HG03175 (cell line): ENCODE measurements around the gene SCAF4.
"Not testable (repeated sequence)": the region's sequence is repeated elsewhere in the genome, so short reads cannot be mapped to it uniquely, and the experiment has no call there.

Experiments used
- ATAC-seq: cut with Tn5 transposase; IDR thresholded peaks from one replicate; pipeline ENCODE4 v1.9.1; 2021; ENCODE audit warnings: mild to moderate bottlenecking, moderate library complexity; ENCODE audit not compliant: unreplicated experiment

The SCAF4 gene

GRCh38 chr21:31675960-31676359 is 56.0 kb downstream of the SCAF4 start:
- ATAC-seq = no peak

DNA sequence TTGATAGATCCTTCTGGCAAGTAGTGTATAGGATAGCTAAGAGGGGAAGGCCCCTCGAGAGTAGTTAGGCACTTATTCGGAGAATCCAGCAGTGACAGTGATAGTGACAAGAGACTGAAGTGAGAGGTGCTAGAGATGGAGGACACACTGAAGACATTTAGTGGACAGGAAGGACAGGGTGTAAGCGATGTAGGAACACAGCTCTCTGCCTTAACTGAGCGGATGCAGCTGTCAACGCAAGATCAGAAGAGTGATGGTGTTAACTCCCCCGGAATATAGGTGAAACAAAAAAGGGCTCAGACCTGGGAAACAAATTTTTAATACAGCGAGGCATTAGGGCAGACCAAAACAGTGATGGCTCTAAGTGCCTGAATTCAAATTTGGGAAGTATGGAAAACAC is 56.6 kb downstream of the SCAF4 start:
- no peak for ATAC-seq

DNA sequence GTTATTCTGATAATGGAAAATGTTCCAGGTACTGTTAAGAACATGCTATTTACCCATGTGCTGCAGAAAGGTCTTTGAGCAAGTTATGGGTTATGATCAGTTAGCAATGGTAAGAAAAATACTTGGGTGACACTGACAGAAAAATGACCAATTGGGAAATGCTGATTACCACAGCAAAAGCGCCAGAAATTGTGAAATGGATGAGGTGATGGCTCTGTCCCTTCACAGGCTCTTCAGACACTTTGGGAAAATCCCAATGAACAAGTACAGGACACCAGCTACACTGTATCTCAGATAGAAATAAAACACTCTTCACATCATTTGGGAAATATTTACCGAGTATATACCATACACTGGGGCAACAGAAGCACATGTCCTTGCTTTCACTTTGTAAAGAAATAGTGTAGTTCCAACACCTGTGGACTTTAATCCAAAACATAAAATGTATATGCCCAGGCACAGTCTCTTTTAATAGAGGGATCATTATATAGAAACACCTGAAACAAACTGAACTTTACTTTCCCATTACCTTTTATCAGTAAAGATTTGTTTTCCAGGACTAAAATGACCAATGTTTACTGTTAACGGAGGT is 58.5 kb downstream of the SCAF4 start:
- ATAC-seq = no peak

DNA sequence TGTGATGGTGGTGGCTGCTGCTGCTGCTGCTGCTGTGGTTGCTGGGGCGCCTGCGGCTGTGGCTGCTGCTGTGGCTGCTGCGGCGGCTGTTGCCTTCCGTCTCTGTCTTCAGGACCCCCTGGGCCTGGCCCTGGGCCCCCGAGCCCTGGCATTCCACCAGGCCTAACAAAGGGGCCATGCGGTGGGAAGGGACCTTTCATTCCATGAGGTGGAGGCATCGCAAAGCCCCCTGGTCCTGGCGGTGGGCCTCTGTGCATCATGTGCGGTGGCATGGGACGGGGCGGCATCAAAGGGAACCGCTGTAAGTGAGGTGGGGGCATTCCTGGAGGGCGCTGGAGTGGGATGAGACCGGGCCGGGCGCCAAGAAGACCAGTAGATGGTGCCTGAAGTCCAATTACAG is 60.0 kb downstream of the SCAF4 start:
- ATAC-seq = no peak

DNA sequence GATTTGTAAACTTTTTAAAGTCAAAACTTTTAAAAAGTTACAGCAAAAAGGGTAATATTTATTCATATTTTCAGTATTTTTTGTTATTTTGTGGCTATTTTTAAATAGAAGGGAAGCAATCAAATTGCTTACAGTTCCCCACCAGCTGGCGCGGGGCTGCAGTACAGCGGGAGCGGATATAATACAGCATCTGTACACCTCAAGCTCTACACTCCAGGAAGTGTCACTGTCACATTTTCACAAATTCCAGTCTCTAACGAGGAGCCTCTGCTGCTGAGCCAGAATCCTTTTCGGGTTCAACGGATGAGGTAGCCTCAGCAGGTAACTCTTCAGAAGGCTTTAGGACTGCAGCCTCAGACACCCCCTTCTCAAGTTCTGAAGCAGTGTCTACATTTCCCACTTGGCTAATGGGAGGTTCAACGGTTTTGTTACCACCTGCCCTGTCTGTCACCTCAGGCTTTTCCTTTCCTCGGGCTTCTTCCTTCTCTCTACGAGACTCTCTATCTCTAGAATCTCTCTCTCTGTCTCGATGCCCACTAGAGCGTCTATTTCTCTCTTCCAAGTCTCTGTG is 60.7 kb downstream of the SCAF4 start:
- no peak for ATAC-seq

GRCh38 chr21:31670070-31670469 is 61.8 kb downstream of the SCAF4 start:
- ATAC-seq = no peak

GRCh38 chr21:31668651-31669491 is 63.0 kb downstream of the SCAF4 start:
- ATAC-seq = peak; percentile 48

DNA sequence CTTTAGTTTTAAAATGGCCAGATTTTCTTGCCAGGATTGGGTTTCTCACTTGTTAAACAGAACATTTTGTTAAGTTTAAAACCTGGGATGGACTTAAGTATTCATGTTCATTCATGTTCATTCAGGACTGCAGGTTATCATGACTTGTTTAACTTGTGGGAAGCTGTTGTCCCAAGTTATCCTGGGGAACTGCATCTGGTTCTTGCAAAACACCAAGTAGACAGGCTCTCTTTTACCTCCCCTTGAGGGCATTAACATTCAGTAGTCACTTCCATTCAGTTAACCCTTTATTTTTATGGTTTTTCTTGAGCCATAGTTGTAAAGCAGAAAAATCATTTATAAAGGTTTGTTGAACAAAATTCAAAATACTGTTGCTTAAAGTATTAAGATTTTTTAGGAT is 64.3 kb downstream of the SCAF4 start:
- no peak for ATAC-seq

DNA sequence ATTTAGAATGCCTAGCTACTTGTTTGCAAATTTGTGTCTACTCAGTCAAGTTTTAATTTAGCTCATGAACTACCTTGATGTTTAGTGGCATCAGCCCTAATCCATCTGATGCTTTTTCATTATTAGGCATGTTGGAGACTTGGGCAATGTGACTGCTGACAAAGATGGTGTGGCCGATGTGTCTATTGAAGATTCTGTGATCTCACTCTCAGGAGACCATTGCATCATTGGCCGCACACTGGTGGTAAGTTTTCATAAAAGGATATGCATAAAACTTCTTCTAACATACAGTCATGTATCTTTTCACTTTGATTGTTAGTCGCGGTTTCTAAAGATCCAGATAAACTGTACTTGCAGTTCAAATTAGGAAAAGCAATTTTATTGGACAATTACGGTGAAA is 64.8 kb downstream of the SCAF4 start:
- ATAC-seq = no peak

GRCh38 chr21:31666445-31667010 is 65.4 kb downstream of the SCAF4 start:
- ATAC-seq = no peak

- not testable (repeated sequence) for ATAC-seq
These were observed 66.0 kb downstream of the SCAF4 start for GRCh38 chr21:31665869-31666268.

DNA sequence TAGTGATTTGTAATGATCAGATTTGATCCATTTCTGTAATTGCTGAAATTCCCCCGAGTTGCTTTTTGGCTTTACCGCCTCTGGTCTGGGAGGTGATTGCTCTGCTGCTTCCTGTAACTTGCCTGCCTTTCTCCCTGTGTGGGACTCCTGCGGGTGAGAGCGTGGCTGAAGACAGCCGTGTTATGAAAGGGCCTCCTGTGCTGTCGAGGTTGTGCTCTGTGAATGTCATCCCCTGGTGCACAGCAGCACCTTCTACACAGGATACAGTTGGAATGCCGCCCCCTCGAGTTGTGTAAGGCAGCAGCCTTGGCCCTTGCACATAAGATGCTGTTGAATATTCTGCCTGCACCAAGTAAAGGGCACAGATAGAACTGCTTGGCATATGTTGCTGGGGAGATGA is 66.5 kb downstream of the SCAF4 start:
- no peak for ATAC-seq

- no peak for ATAC-seq
These were observed 68.2 kb downstream of the SCAF4 start for GRCh38 chr21:31663584-31664249.

DNA sequence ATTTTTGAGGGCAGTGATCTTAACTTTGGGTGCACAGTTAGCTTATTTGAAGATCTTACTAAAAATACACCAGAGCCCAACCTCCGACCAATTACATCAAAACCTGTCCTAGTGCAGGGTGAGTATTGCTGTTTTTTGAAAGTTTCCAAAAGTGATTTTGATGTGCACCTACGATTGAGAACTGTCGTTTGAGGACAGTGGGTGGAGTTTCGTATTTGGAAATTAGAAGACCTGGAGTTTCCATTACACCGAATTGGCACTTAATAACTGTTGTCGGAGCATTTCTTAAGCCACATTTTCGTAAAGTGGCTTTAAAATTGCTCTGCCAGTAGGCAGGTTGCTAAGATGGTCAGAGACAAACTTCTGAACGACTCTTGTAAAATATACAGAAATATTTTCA is 71.3 kb downstream of the SCAF4 start:
- no peak for ATAC-seq

- peak; percentile 35 for ATAC-seq
These were observed 71.7 kb downstream of the SCAF4 start for GRCh38 chr21:31660259-31660565.

- ATAC-seq = peak; percentile 96
These were observed 72.2 kb downstream of the SCAF4 start, which contains the start of gene SOD1 for GRCh38 chr21:31659536-31660258. Gene SOD1 (plus strand): TSS chr21:31659693. CDS start chr21:31659770, 77 bp downstream.

DNA sequence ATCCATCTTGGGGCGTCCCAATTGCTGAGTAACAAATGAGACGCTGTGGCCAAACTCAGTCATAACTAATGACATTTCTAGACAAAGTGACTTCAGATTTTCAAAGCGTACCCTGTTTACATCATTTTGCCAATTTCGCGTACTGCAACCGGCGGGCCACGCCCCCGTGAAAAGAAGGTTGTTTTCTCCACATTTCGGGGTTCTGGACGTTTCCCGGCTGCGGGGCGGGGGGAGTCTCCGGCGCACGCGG is 72.7 kb downstream of the SCAF4 start:
- ATAC-seq = peak; percentile 25

DNA sequence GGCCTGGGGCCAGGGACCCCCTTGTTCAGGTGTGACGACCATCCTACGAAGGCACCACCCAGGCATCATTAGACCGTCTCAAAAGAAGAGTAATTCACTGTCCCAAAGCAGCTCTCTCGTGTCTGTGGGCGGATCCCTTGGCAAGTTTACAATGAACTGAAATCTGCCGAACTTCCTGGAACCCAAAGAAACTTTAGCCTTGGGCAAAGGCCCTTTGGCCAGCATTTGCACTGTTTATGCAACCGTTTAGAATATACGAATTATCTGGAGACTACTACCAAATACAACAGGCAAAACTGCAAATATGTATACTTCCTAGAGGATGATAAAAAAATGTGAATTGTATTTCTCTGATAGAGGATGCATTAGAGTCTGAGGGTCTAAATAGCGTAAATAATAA is 73.9 kb downstream of the SCAF4 start:
- ATAC-seq = no peak

DNA sequence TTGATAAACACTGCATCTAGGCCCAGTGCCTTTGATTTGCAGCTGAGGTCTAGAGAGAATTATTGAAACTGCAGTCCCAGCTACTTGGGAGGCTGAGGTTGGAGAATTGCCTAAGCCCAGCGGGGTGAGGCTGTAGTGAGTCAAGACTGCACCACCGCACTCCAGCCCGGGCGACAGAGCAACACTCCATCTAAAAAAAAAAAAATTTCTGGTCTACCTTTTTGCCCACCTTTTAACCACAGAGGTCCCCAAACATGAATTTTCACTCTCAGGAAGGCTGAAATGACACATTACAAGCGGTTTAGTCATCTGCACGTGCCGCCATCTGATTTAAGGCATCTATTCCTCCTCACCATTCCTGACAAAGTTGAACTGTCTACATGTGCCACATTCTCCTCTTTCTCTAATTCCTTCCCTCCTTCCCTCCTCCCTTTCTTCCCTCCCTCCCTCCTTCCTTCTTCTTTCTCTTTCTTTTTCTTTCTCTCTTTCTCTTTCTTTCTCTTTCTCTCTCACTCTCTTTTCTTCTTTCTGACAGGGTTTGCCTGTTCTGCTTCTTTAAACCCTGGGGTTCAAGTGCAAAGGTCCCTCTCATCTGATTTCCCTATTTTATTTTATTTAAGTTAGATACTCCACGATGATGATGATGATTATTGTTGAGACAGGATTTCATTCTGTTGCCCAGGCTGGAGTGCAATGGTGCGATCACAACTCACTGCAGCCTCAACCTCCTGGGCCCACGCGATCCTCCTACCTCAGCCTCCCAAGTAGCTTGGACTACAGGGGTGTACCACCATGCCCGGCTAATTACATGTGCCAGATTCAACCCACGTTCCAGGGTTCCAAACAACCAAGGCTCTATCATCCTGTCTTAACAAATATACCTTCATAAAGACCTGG is 75.5 kb downstream of the SCAF4 start:
- ATAC-seq = no peak
